Activated CD8-positive, alpha-beta memory T cell treated with anti-CD3 and anti-CD28 coated beads for 36 hours (primary cell): ENCODE data around the gene FUT6. TPM values are rescaled to one million over a fixed set of nuclear protein-coding genes. Genes with fewer than 3 reads are reported as not detected.

ENCODE experiments used
- CTCF ChIA-PET: fragments of 350-600 bp; sonication (Branson Sonifier 250); formaldehyde crosslinking; loops from one replicate; lab custom pipeline; 2021; ENCODE audit warnings: antibody characterized with exemption; lab: Charles Lee
- POLR2A ChIA-PET: fragments of 350-600 bp; sonication (Branson Sonifier 250); formaldehyde crosslinking; loops from one replicate; lab custom pipeline; 2021; ENCODE audit warnings: antibody characterized with exemption; lab: Charles Lee
- total RNA-seq, 2 experiments: library from RNA; stranded (reverse); gene quantifications; one replicate each; pipeline ENCODE4 v1.2.3, GENCODE V29; 2021

The FUT6 gene
- total RNA-seq, 2 experiments from 2014 or later: not detected

- ChIA-PET POLR2A (no interaction called here), CTCF (interaction anchor here (0.6 to 1.2 kb wide), 2 partner anchors 11 to 219 kb away, joined by 3 read pairs; no protein-coding TSS in a partner anchor)
These were observed 41.3 kb downstream of the FUT6 start for GRCh38 chr19:5798244-5798643.

- CTCF ChIA-PET: interaction anchor here (1.2 to 2.7 kb wide), 3 partner anchors 9 to 72 kb away, joined by 4 to 15 read pairs (median 4); no protein-coding TSS in a partner anchor
- POLR2A ChIA-PET: no interaction called here
These were observed 44.1 kb downstream of the FUT6 start for GRCh38 chr19:5795382-5795919.

- ChIA-PET CTCF (interaction anchor here (0.6 to 2.7 kb wide), 4 partner anchors 11 to 514 kb away, joined by 3 to 15 read pairs (median 4); no protein-coding TSS in a partner anchor), POLR2A (no interaction called here)
These were observed 46.3 kb downstream of the FUT6 start for GRCh38 chr19:5793188-5793587.

- ChIA-PET CTCF (interaction anchor here (1.4 kb wide), 1 partner anchor 103 kb away, joined by 3 read pairs; no protein-coding TSS in a partner anchor), POLR2A (interaction anchor here (2.3 kb wide), 1 partner anchor 72 kb away, joined by 7 read pairs; the partner anchor contains the start of gene CATSPERD)
These were observed 47.3 kb downstream of the FUT6 start for GRCh38 chr19:5792224-5792623.

- POLR2A ChIA-PET: interaction anchor here (0.5 to 2.4 kb wide), 5 partner anchors 10 to 168 kb away, joined by 3 to 8 read pairs (median 6); partner anchors contain the start of genes CATSPERD, SAFB and SAFB2
- CTCF ChIA-PET: interaction anchor here (0.5 to 2.2 kb wide), 2 partner anchors 13 to 82 kb away, joined by 4 to 10 read pairs; no protein-coding TSS in a partner anchor
These were observed 48.7 kb downstream of the FUT6 start, which contains the start of gene DUS3L for GRCh38 chr19:5790559-5791520. DUS3L (minus strand) TSS chr19:5791163; CDS start chr19:5791141, 22 bp downstream.

GRCh38 chr19:5789886-5790558 lies 49.5 kb downstream of the FUT6 start:
- ChIA-PET CTCF (interaction anchor here (2.2 kb wide), 1 partner anchor 14 kb away, joined by 10 read pairs; no protein-coding TSS in a partner anchor), POLR2A (interaction anchor here (0.5 to 2.4 kb wide), 5 partner anchors 9 to 167 kb away, joined by 3 to 8 read pairs (median 6); partner anchors contain the start of genes CATSPERD, SAFB and SAFB2)

GRCh38 chr19:5789351-5789761 lies 50.1 kb downstream of the FUT6 start:
- CTCF ChIA-PET: interaction anchor here (1.3 to 2.2 kb wide), 2 partner anchors 9 to 15 kb away, joined by 3 to 10 read pairs; no protein-coding TSS in a partner anchor
- POLR2A ChIA-PET: interaction anchor here (0.5 to 2.4 kb wide), 3 partner anchors 15 to 167 kb away, joined by 3 to 8 read pairs (median 4); partner anchors contain the start of genes SAFB and SAFB2

GRCh38 chr19:5788422-5788821 lies 51.1 kb downstream of the FUT6 start:
- ChIA-PET CTCF (interaction anchor here (0.7 to 1.3 kb wide), 2 partner anchors 8 to 288 kb away, joined by 3 read pairs; no protein-coding TSS in a partner anchor), POLR2A (interaction anchor here (0.6 kb wide), 1 partner anchor 1019 kb away, joined by 4 read pairs; no protein-coding TSS in a partner anchor)

GRCh38 chr19:5787409-5788182 lies 51.9 kb downstream of the FUT6 start:
- POLR2A ChIA-PET: no interaction called here

GRCh38 chr19:5786593-5787408 lies 52.7 kb downstream of the FUT6 start:
- ChIA-PET CTCF (no interaction called here), POLR2A (no interaction called here)

More at GRCh38 chr19:5787409-5788182, 51.9 kb downstream of the FUT6 start:
- CTCF ChIA-PET: no interaction called here

GRCh38 chr19:5785423-5785822 lies 54.1 kb downstream of the FUT6 start:
- ChIA-PET CTCF (no interaction called here), POLR2A (no interaction called here)

- CTCF ChIA-PET: no interaction called here
- POLR2A ChIA-PET: no interaction called here
These were observed 54.8 kb downstream of the FUT6 start, which contains the start of gene PRR22 for GRCh38 chr19:5784581-5785147. PRR22 (minus strand) TSS chr19:5784746; CDS start chr19:5784660, 86 bp downstream.

- CTCF ChIA-PET: no interaction called here
These were observed 56.3 kb downstream of the FUT6 start for GRCh38 chr19:5782945-5783919.

GRCh38 chr19:5782322-5782721 lies 57.2 kb downstream of the FUT6 start:
- ChIA-PET CTCF (interaction anchor here (1.1 kb wide), 1 partner anchor 12 kb away, joined by 3 read pairs; no protein-coding TSS in a partner anchor), POLR2A (no interaction called here)

More at GRCh38 chr19:5782945-5783919, 56.3 kb downstream of the FUT6 start:
- POLR2A ChIA-PET: interaction anchor here (0.6 kb wide), 1 partner anchor 11 kb away, joined by 6 read pairs; no protein-coding TSS in a partner anchor

- POLR2A ChIA-PET: interaction anchor here (0.9 kb wide), 1 partner anchor 10 kb away, joined by 3 read pairs; no protein-coding TSS in a partner anchor
- CTCF ChIA-PET: interaction anchor here (1.0 to 1.4 kb wide), 3 partner anchors 8 to 23 kb away, joined by 3 to 4 read pairs (median 3); no protein-coding TSS in a partner anchor
These were observed 58.6 kb downstream of the FUT6 start for GRCh38 chr19:5780916-5781315.
